Activated naive CD4-positive, alpha-beta T cell treated with anti-CD3 and anti-CD28 coated beads, Interleukin-2, amount 50 U/mL, for 16 hours (primary cell): ENCODE measurements around the gene ITGA7.

Experiments used
- DNase-seq: peaks from one replicate; pipeline ENCODE4 v3.0.0-alpha.2; 2020

Gene ITGA7

GRCh38 chr12:55718015-55718414 lies 10.3 kb upstream of the ITGA7 start:
- no peak for DNase-seq

- DNase-seq, result no peak
These were observed 9.6 kb upstream of the ITGA7 start for GRCh38 chr12:55717011-55718007.

- DNase-seq, result no peak
These were observed 8.9 kb upstream of the ITGA7 start for GRCh38 chr12:55716582-55716957.

- DNase-seq, result peak; percentile 94
These were observed 8.3 kb upstream of the ITGA7 start, which contains the start of gene BLOC1S1 for GRCh38 chr12:55715833-55716581. Gene BLOC1S1, plus strand, starts transcription at chr12:55716046. Its CDS starts 6 bp downstream, at chr12:55716052.

GRCh38 chr12:55715169-55715764 lies 7.6 kb upstream of the ITGA7 start:
- no peak for DNase-seq

- DNase-seq, result no peak
These were observed 6.0 kb upstream of the ITGA7 start for GRCh38 chr12:55713721-55714120.

GRCh38 chr12:55712700-55713415 lies 5.2 kb upstream of the ITGA7 start:
- no peak for DNase-seq

GRCh38 chr12:55711786-55712553 lies 4.3 kb upstream of the ITGA7 start:
- DNase-seq, result no peak

- no peak for DNase-seq
These were observed 1.1 kb upstream of the ITGA7 start for GRCh38 chr12:55708695-55709233.

- DNase-seq, result no peak
These were observed 459 bp downstream of the ITGA7 start for GRCh38 chr12:55707219-55707671.

- no peak for DNase-seq
These were observed 1.0 kb downstream of the ITGA7 start for GRCh38 chr12:55706568-55707218.

- DNase-seq, result no peak
These were observed 1.8 kb downstream of the ITGA7 start for GRCh38 chr12:55705782-55706402.

- DNase-seq, result no peak
These were observed 2.6 kb downstream of the ITGA7 start for GRCh38 chr12:55704824-55705718.

- DNase-seq, result no peak
These were observed 3.6 kb downstream of the ITGA7 start for GRCh38 chr12:55703901-55704761.

- no peak for DNase-seq
These were observed 4.4 kb downstream of the ITGA7 start for GRCh38 chr12:55703288-55703687.

- no peak for DNase-seq
These were observed 4.8 kb downstream of the ITGA7 start for GRCh38 chr12:55702861-55703260.

GRCh38 chr12:55700255-55701018 lies 7.3 kb downstream of the ITGA7 start:
- DNase-seq, result no peak
